Thoracic aorta (tissue), 2 donors: Measurements from ENCODE around the gene TRMT1. TPM values are rescaled to one million over a fixed set of nuclear protein-coding genes. Genes with fewer than 3 reads are reported as not detected.

ENCODE experiments used
- ATAC-seq: fragments of 150-250 bp; one replicate; pipeline ENCODE4 v1.8.0; 2017; ENCODE audit warnings: low read depth; ENCODE audit not compliant: insufficient number of reproducible peaks, low FRiP score
- DNase-seq: peaks from one replicate; pipeline ENCODE4 v3.0.0-alpha.2; 2020; ENCODE audit warnings: low spot score
- H3K27ac ChIP-seq, 2 donors: fragments of 200-600 bp; sonication (generic); 1 replicate in 1 of 2; 2 replicates in 1 of 2; pipeline ENCODE4 v1.5.1; 2016; ENCODE audit warnings: mild to moderate bottlenecking in 2 of 2, moderate library complexity in 2 of 2
- H3K27me3 ChIP-seq: fragments of 200-600 bp; sonication (generic); replicated peaks from 2 replicates; pipeline ENCODE4 v1.6.0; 2016; ENCODE audit warnings: mild to moderate bottlenecking; ENCODE audit not compliant: insufficient read depth
- H3K36me3 ChIP-seq: fragments of 200-600 bp; sonication (generic); one replicate; pipeline ENCODE4 v1.5.1; 2016
- H3K4me1 ChIP-seq, 2 donors: fragments of 200-600 bp; sonication (generic); 1 replicate in 1 of 2; 2 replicates in 1 of 2; pipeline versions ENCODE4 v1.5.1 to v1.6.0; 2016; ENCODE audit warnings: low read depth in 2 of 2, mild to moderate bottlenecking in 1 of 2; ENCODE audit not compliant: control insufficient read depth in 1 of 2
- H3K4me3 ChIP-seq: fragments of 200-600 bp; sonication (generic); 2 replicates; pipeline ENCODE4 v1.5.1; 2016; ENCODE audit warnings: mild to moderate bottlenecking
- H3K9me3 ChIP-seq: fragments of 200-600 bp; sonication (generic); 2 replicates; pipeline ENCODE4 v1.5.1; 2016
- total RNA-seq, 2 donors: library from RNA; depleted of rRNA; stranded (reverse); fragments of >200 nt; gene quantifications; one replicate each; pipeline versions ENCODE4 v1.1.0 to v1.2.3, GENCODE V29; 2016
- TF ChIP-seq, protein P1 (sequence below): fragments of 200-600 bp; sonication (generic); IDR thresholded peaks from one replicate; pipeline ENCODE4 v1.5.1; 2019; ENCODE audit warnings: antibody characterized with exemption

Gene TRMT1
- total RNA-seq, 2 donors from 2014 or later = 35.3 to 52.3 TPM

- H3K36me3 ChIP-seq = no peaks in the 10 kb centered on the region
- DNase-seq (no peak), ATAC-seq (no peak)
- H3K9me3 ChIP-seq = no peaks in the 10 kb centered on the region
- H3K4me3 ChIP-seq = peak overlapping the region; percentile 29
- peak overlapping the region; percentile 82 to 84 for H3K27ac ChIP-seq
- peaks cover 13 to 40% of the 10 kb centered on the region in 2 donors for H3K4me1 ChIP-seq
- TF ChIP-seq, protein P1, sequence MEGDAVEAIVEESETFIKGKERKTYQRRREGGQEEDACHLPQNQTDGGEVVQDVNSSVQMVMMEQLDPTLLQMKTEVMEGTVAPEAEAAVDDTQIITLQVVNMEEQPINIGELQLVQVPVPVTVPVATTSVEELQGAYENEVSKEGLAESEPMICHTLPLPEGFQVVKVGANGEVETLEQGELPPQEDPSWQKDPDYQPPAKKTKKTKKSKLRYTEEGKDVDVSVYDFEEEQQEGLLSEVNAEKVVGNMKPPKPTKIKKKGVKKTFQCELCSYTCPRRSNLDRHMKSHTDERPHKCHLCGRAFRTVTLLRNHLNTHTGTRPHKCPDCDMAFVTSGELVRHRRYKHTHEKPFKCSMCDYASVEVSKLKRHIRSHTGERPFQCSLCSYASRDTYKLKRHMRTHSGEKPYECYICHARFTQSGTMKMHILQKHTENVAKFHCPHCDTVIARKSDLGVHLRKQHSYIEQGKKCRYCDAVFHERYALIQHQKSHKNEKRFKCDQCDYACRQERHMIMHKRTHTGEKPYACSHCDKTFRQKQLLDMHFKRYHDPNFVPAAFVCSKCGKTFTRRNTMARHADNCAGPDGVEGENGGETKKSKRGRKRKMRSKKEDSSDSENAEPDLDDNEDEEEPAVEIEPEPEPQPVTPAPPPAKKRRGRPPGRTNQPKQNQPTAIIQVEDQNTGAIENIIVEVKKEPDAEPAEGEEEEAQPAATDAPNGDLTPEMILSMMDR = no peak
- H3K27me3 ChIP-seq = no peaks in the 10 kb centered on the region
Observed at GRCh38 chr19:13103581-13104359, 12.8 kb downstream of the TRMT1 start.

- DNase-seq (no peak), ATAC-seq (peak; percentile 5)
- no peaks in the 10 kb centered on the region for H3K27me3 ChIP-seq
- peaks cover 13 to 43% of the 10 kb centered on the region in 2 donors for H3K4me1 ChIP-seq
- peak within 1 kb of the TSS; percentile 82 to 84 for H3K27ac ChIP-seq
- TF ChIP-seq, protein P1 = no peak
- H3K4me3 ChIP-seq = peak within 1 kb of the TSS; percentile 65
- no peaks in the 10 kb centered on the region for H3K9me3 ChIP-seq
- no peaks in the 10 kb centered on the region for H3K36me3 ChIP-seq
Observed at GRCh38 chr19:13102666-13103580, 13.6 kb downstream of the TRMT1 start, which contains the start of gene LYL1. Gene LYL1, minus strand, starts transcription at chr19:13102858. Its CDS starts 1,687 bp downstream, at chr19:13101171.

GRCh38 chr19:13102416-13102665 is 14.2 kb downstream of the TRMT1 start:
- peaks cover 13 to 43% of the 10 kb centered on the region in 2 donors for H3K4me1 ChIP-seq
- no peaks in the 10 kb centered on the region for H3K36me3 ChIP-seq
- H3K9me3 ChIP-seq = no peaks in the 10 kb centered on the region
- peak; percentile 8 for ATAC-seq
- H3K4me3 ChIP-seq = peak overlapping the region; percentile 65
- TF ChIP-seq, protein P1 = no peak
- peak overlapping the region; percentile 82 to 84 for H3K27ac ChIP-seq
- no peak for DNase-seq
- H3K27me3 ChIP-seq = no peaks in the 10 kb centered on the region

DNA sequence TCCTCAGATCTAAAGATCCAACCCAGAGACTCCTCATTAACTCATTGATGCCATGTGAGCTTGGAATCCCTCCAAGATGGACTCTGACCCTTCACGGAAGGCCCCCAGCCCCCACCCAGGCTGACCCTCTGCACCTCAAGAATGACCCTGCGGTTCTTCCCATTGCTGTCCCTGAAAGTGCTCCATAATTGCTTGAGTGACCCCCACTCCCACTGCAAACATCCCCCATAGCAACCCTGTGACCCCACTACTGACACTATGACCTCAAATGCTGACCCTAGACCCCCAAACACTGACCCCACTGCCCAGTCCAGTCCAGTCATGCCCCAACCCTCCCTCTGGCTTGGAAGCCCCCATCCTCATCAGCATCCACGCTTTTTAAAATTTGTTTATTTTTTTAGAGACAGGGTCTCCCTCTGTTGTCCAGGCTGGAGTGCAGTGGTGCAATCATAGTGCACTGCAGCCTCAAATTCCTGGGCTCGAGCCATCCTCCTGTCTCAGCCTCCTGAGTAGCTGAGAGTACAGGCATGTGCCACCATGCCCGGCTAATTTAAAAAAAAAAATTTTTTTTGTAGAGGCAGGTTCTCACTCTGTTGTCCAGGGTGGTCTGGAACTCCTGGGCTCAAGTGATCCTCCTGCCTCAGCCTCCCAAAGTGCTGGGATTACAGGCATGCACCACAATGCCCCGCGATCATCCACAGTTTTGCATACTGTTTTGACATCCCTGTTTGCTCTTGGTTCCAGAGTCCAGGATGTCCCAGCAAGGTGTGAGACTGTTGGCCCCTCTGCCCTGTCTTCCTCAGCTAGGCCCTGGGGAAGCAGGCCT is 14.7 kb downstream of the TRMT1 start:
- H3K4me1 ChIP-seq = peaks cover 13 to 44% of the 10 kb centered on the region in 2 donors
- no peak for ATAC-seq
- peak overlapping the region; percentile 65 for H3K4me3 ChIP-seq
- TF ChIP-seq, protein P1 = no peak
- no peaks in the 10 kb centered on the region for H3K9me3 ChIP-seq
- no peak for DNase-seq
- H3K27ac ChIP-seq = peak overlapping the region; percentile 82 to 84
- H3K27me3 ChIP-seq = no peaks in the 10 kb centered on the region
- no peaks in the 10 kb centered on the region for H3K36me3 ChIP-seq
